H1 (cell line): Measurements from ENCODE around the gene ARNT2. TPM values are rescaled to one million over a fixed set of nuclear protein-coding genes. Genes with fewer than 3 reads are reported as not detected.

Source experiments
- CTCF ChIA-PET: fragments of 300-600 bp; sonication (Branson Sonifier 250); formaldehyde crosslinking; loops from one replicate; lab custom pipeline; 2021; ENCODE audit not compliant: partially characterized antibody; lab: Charles Lee
- POLR2A ChIA-PET: fragments of 300-600 bp; sonication (Branson Sonifier 250); formaldehyde crosslinking; loops from one replicate; lab custom pipeline; 2021; ENCODE audit warnings: inconsistent platforms; ENCODE audit not compliant: partially characterized antibody; lab: Charles Lee
- DNase-seq, 2 experiments: peaks; one replicate each; pipeline versions ENCODE4 v3.0.0 to v3.0.0-alpha.2; 2010 to 2022; ENCODE audit warnings: low spot score in 2 of 2, low read depth in 1 of 2, mixed read lengths in 1 of 2
- FAIRE-seq: peaks from 2 replicates; lab custom pipeline; 2011; peaks lifted over from hg19 to GRCh38; lab: Jason Lieb, UNC
- H2AFZ ChIP-seq: 2 replicates; pipeline ENCODE4 v1.8.1; 2012; ENCODE audit warnings: low read length, inconsistent platforms
- H2AK5ac ChIP-seq: 2 replicates; pipeline ENCODE4 v1.6.1; 2013; ENCODE audit warnings: low read depth, low read length
- H2BK120ac ChIP-seq: replicated peaks from 2 replicates; pipeline ENCODE3; 2013; ENCODE audit warnings: low read depth, low read length, inconsistent platforms
- H2BK12ac ChIP-seq: 2 replicates; pipeline ENCODE4 v1.6.1; 2013; ENCODE audit warnings: low read depth, low read length
- H2BK15ac ChIP-seq: 2 replicates; pipeline ENCODE4 v1.6.1; 2013; ENCODE audit warnings: low read length
- H2BK20ac ChIP-seq: 2 replicates; pipeline ENCODE4 v1.6.1; 2013; ENCODE audit warnings: low read length
- H2BK5ac ChIP-seq: 2 replicates; pipeline ENCODE4 v1.6.1; 2013; ENCODE audit warnings: low read depth, low read length
- H3K14ac ChIP-seq: 2 replicates; pipeline ENCODE4 v1.6.1; 2013; ENCODE audit warnings: inconsistent platforms; ENCODE audit not compliant: insufficient read length
- H3K18ac ChIP-seq: 2 replicates; pipeline ENCODE4 v1.6.1; 2013; ENCODE audit warnings: low read length; ENCODE audit errors: extremely low read depth
- H3K23ac ChIP-seq: 2 replicates; pipeline ENCODE4 v1.6.1; 2013; ENCODE audit warnings: inconsistent platforms; ENCODE audit not compliant: insufficient read length
- H3K23me2 ChIP-seq: 2 replicates; pipeline ENCODE4 v1.6.1; 2013; ENCODE audit warnings: low read depth, low read length
- H3K27ac ChIP-seq: 2 replicates; pipeline ENCODE4 v1.6.1; 2011; ENCODE audit warnings: low read depth, low read length, inconsistent platforms
- H3K27me3 ChIP-seq, 4 experiments: replicated peaks in 1 of 4; 1 replicate in 1 of 4; 2 replicates in 3 of 4; pipeline versions ENCODE4 v1.6.1 to v1.8.1; 2011 to 2013; ENCODE audit warnings: low read length in 3 of 4, mild to moderate bottlenecking in 3 of 4, inconsistent platforms in 2 of 4, mixed read lengths in 2 of 4, moderate library complexity in 1 of 4; ENCODE audit not compliant: control insufficient read depth in 3 of 4, insufficient read depth in 3 of 4; ENCODE audit errors: extremely low read depth in 1 of 4
- H3K36me3 ChIP-seq, 4 experiments: 2 replicates each; pipeline versions ENCODE4 v1.6.1 to v1.8.1; 2011 to 2013; ENCODE audit warnings: mild to moderate bottlenecking in 4 of 4, low read length in 3 of 4, moderate library complexity in 2 of 4, control low read depth in 1 of 4, inconsistent platforms in 1 of 4; ENCODE audit not compliant: insufficient read depth in 4 of 4, control insufficient read depth in 2 of 4
- H3K4ac ChIP-seq: replicated peaks from 2 replicates; pipeline ENCODE3; 2013; ENCODE audit warnings: low read length, low read depth, mixed read lengths, inconsistent platforms; ENCODE audit not compliant: insufficient read length
- H3K4me1 ChIP-seq, 4 experiments: replicated peaks in 1 of 4; 1 replicate in 1 of 4; 2 replicates in 3 of 4; pipeline versions ENCODE4 v1.6.1 to v1.8.1; 2011 to 2013; ENCODE audit warnings: low read length in 3 of 4, inconsistent platforms in 2 of 4, mixed read lengths in 1 of 4; ENCODE audit not compliant: insufficient read depth in 4 of 4, control insufficient read depth in 3 of 4
- H3K4me2 ChIP-seq, 2 experiments: 2 replicates each; pipeline versions ENCODE4 v1.6.1 to v1.8.1; 2011 to 2013; ENCODE audit warnings: low read depth in 2 of 2, low read length in 2 of 2, control low read depth in 1 of 2, inconsistent platforms in 1 of 2, mild to moderate bottlenecking in 1 of 2; ENCODE audit not compliant: insufficient read depth in 1 of 2
- H3K4me3 ChIP-seq, 4 experiments: fragments of 200-600, 300-600 bp in 1 of 4; sonication (generic), shearing (Covaris generic), sonication (Bioruptor Twin) in 1 of 4; 2 replicates each; pipeline versions ENCODE4 v1.5.1 to v1.8.1; 2011 to 2016; ENCODE audit warnings: low read length in 4 of 4, low read depth in 3 of 4, control low read depth in 2 of 4, inconsistent platforms in 2 of 4, mild to moderate bottlenecking in 2 of 4, mixed read lengths in 1 of 4, moderate library complexity in 1 of 4; ENCODE audit not compliant: insufficient read depth in 2 of 4; ENCODE audit errors: extremely low read depth in 1 of 4
- H3K56ac ChIP-seq: replicated peaks from 2 replicates; pipeline ENCODE3; 2013; ENCODE audit warnings: low read depth, mild to moderate bottlenecking, mixed read lengths, low read length, inconsistent platforms; ENCODE audit not compliant: insufficient read length
- H3K79me1 ChIP-seq: 2 replicates; pipeline ENCODE4 v1.6.1; 2013; ENCODE audit warnings: low read depth, low read length, control low read depth
- H3K79me2 ChIP-seq, 2 experiments: 2 replicates each; pipeline versions ENCODE4 v1.6.1 to v1.8.1; 2012 to 2013; ENCODE audit warnings: low read length in 2 of 2, mild to moderate bottlenecking in 2 of 2, inconsistent platforms in 1 of 2; ENCODE audit not compliant: insufficient read depth in 2 of 2, control insufficient read depth in 1 of 2
- H3K9ac ChIP-seq, 4 experiments: replicated peaks in 1 of 4; 1 replicate in 1 of 4; 2 replicates in 3 of 4; pipeline versions ENCODE4 v1.6.1 to v1.8.1; 2011 to 2013; ENCODE audit warnings: low read depth in 3 of 4, low read length in 3 of 4, control low read depth in 2 of 4, mild to moderate bottlenecking in 2 of 4, moderate library complexity in 2 of 4, inconsistent platforms in 1 of 4; ENCODE audit errors: extremely low read depth in 1 of 4
- H3K9me3 ChIP-seq, 2 experiments: 2 replicates each; pipeline versions ENCODE4 v1.6.1 to v1.8.1; 2012 to 2013; ENCODE audit warnings: mild to moderate bottlenecking in 2 of 2, moderate library complexity in 2 of 2, control low read depth in 1 of 2, inconsistent platforms in 1 of 2, low read depth in 1 of 2, low read length in 1 of 2, mixed read lengths in 1 of 2; ENCODE audit not compliant: insufficient read depth in 2 of 2
- H4K20me1 ChIP-seq, 2 experiments: replicated peaks in 1 of 2; 2 replicates each; pipeline versions ENCODE3 to v1.8.1; 2011 to 2013; ENCODE audit warnings: inconsistent platforms in 2 of 2, low read length in 2 of 2, mild to moderate bottlenecking in 1 of 2; ENCODE audit not compliant: insufficient read depth in 2 of 2, control insufficient read depth in 1 of 2
- H4K5ac ChIP-seq: 2 replicates; pipeline ENCODE4 v1.6.1; 2013; ENCODE audit warnings: low read length, low read depth, mixed read lengths, inconsistent platforms; ENCODE audit not compliant: insufficient read length
- H4K8ac ChIP-seq: 2 replicates; pipeline ENCODE4 v1.8.0; 2013; ENCODE audit warnings: mild to moderate bottlenecking, moderate library complexity, low read length, inconsistent platforms; ENCODE audit not compliant: insufficient read depth; ENCODE audit errors: extremely low read depth
- H4K91ac ChIP-seq: replicated peaks from 2 replicates; pipeline ENCODE3; 2013; ENCODE audit warnings: low read length, mixed read lengths, inconsistent platforms; ENCODE audit not compliant: insufficient read length
- ASH2L ChIP-seq: fragments of 200-600, 300-600 bp; sonication (generic); IDR thresholded peaks from one replicate; pipeline ENCODE4 v1.7.1; 2017; ENCODE audit warnings: low read length
- BACH1 ChIP-seq: IDR thresholded peaks from 2 replicates; pipeline ENCODE4 v1.6.1; 2012; ENCODE audit warnings: low read length, improper control_type of control experiment
- CBX8 ChIP-seq: fragments of 300-800, 300-1000 bp; sonication (generic); IDR thresholded peaks from 2 replicates; pipeline ENCODE4 v1.7.1; 2016; ENCODE audit warnings: low read depth, low read length, borderline replicate concordance
- FOSL1 ChIP-seq: IDR thresholded peaks from 2 replicates; pipeline ENCODE4 v1.6.1; 2011; ENCODE audit warnings: mild to moderate bottlenecking, low read depth, low read length, moderate library complexity; ENCODE audit not compliant: insufficient read depth
- HDAC6 ChIP-seq: IDR thresholded peaks from one replicate; pipeline ENCODE4 v1.7.1; 2012; ENCODE audit warnings: low read depth, mild to moderate bottlenecking, inconsistent platforms, low read length, moderate library complexity
- JUND ChIP-seq: IDR thresholded peaks from 2 replicates; pipeline ENCODE4 v1.6.1; 2011; ENCODE audit warnings: mild to moderate bottlenecking, improper control_type of control experiment, low read length
- KDM5A ChIP-seq: fragments of 200-600 bp; IDR thresholded peaks from 2 replicates; pipeline ENCODE4 v1.7.1; 2012; ENCODE audit warnings: mild to moderate bottlenecking, low read length, inconsistent platforms, mixed read lengths
- POLR2A ChIP-seq, 2 experiments: IDR thresholded peaks; 1 replicate in 1 of 2; 2 replicates in 1 of 2; pipeline ENCODE4 v1.6.1; 2011; ENCODE audit warnings: low read depth in 2 of 2, low read length in 2 of 2, mild to moderate bottlenecking in 2 of 2; ENCODE audit errors: control extremely low read depth in 1 of 2
- RAD21 ChIP-seq, 2 experiments: IDR thresholded peaks in 1 of 2; conservative IDR thresholded peaks in 1 of 2; 2 replicates each; pipeline ENCODE4 v1.6.1; 2011; ENCODE audit warnings: low read depth in 2 of 2, low read length in 2 of 2, improper control_type of control experiment in 1 of 2, inconsistent platforms in 1 of 2, mild to moderate bottlenecking in 1 of 2, moderate library complexity in 1 of 2
- SP1 ChIP-seq: IDR thresholded peaks from 2 replicates; pipeline ENCODE4 v1.6.1; 2011; ENCODE audit warnings: low read depth, low read length
- SUZ12 ChIP-seq: fragments of 200-600 bp; sonication (generic); IDR thresholded peaks from 2 replicates; pipeline ENCODE4 v1.6.1; 2012; ENCODE audit warnings: mild to moderate bottlenecking, inconsistent platforms, low read length, moderate library complexity, mixed read lengths
- TAF1 ChIP-seq: IDR thresholded peaks from 2 replicates; pipeline ENCODE4 v1.6.1; 2011; ENCODE audit warnings: mild to moderate bottlenecking, low read depth, low read length
- ZNF274 ChIP-seq: IDR thresholded peaks from 2 replicates; pipeline ENCODE4 v1.7.0; 2012; ENCODE audit warnings: low read length, borderline replicate concordance; ENCODE audit errors: extremely low read depth
- WGBS, 2 experiments: shearing (Covaris generic) in 1 of 2; methylation state at CpG; one replicate each; pipeline versions ENCODE4 v1.1.6 to v1.1.7; 2013 to 2015; ENCODE audit warnings: low lambda C conversion rate in 2 of 2, mixed read lengths in 2 of 2, inconsistent platforms in 1 of 2, low coverage in 1 of 2, missing lambda C conversion rate in 1 of 2; ENCODE audit not compliant: insufficient replicate concordance in 2 of 2, insufficient coverage in 1 of 2, insufficient read length in 1 of 2; ENCODE audit errors: extremely low coverage in 1 of 2, missing lambda C conversion rate in 1 of 2; 5-methylcytosine and 5-hydroxymethylcytosine counted together
- polyA plus RNA-seq, 7 experiments: library from polyadenylated mRNA; depleted of rRNA in 3 of 7; stranded (reverse) in 5 of 7; unstranded in 2 of 7; fragments of >200 nt in 5 of 7; fragments of 200-250 nt in 2 of 7; gene quantifications; 1 replicate in 5 of 7; 2 replicates in 1 of 7; 4 replicates in 1 of 7; pipeline versions ENCODE4 v1.2.1 to v1.2.3, GENCODE V29; 2011 to 2013; ENCODE audit warnings: missing spikeins in 2 of 7, mixed read lengths in 2 of 7
- total RNA-seq: library from RNA; stranded (reverse); fragmentation: NEBNext Ultra II Directional; extraction: Animal tissue kit (Norgen Biotek cat#: 25700); gene quantifications from 2 replicates; pipeline ENCODE4 v1.2.1, GENCODE V29; 2021

Gene ARNT2
- total and polyA plus RNA-seq, 2 of the 8 experiments (the other 6 are each of a cell fraction or from before 2014, with no cell fraction given): 9.5 to 14.6 TPM

GRCh38 chr15:80485370-80486164 lies 81.4 kb downstream of the ARNT2 start:
- Histone ChIP-seq H3K27ac (no peak overlapping the region), H2AK5ac (no peak overlapping the region), H4K20me1 (no peaks in the 10 kb centered on the region), H3K79me2 (no peaks in the 10 kb centered on the region), H3K4me1 (peaks cover 0 to 4% (median 2%) of the 10 kb centered on the region in 4 experiments; a peak in 4 of 7 replicates), H3K18ac (no peak overlapping the region), H3K56ac (no peak overlapping the region), H2BK20ac (no peak overlapping the region), H3K23ac (no peak overlapping the region), H2BK5ac (no peak overlapping the region), H3K4me2 (no peak overlapping the region), H2BK12ac (no peak overlapping the region), H3K14ac (no peak overlapping the region), H4K8ac (no peak overlapping the region), H4K5ac (no peak overlapping the region), H3K23me2 (no peaks in the 10 kb centered on the region), H3K36me3 (no peaks in the 10 kb centered on the region; a peak in 2 of 8 replicates), H3K4ac (no peak overlapping the region), H2BK120ac (no peak overlapping the region), H3K79me1 (no peaks in the 10 kb centered on the region; the same call in 1 of the 2 replicates), H4K91ac (no peak overlapping the region), H3K9ac (no peak overlapping the region), H3K4me3 (no peak overlapping the region), H3K9me3 (no peaks in the 10 kb centered on the region), H2BK15ac (no peak overlapping the region), H3K27me3 (no peaks in the 10 kb centered on the region), H2AFZ (no peak overlapping the region)
- DNase-seq (no peak), FAIRE-seq (no peak)
- WGBS, 2 experiments: 84% methylated on average over 5 of the region's 5 CpGs; no CpG with 5 or more reads in 1 of the 2 experiments
- POLR2A ChIA-PET: interaction anchor here (0.7 kb wide), 1 partner anchor 9 kb away, joined by 3 read pairs; no protein-coding TSS in a partner anchor
- CTCF ChIA-PET: interaction anchor here (1.9 to 21.1 kb wide), 2 partner anchors 10 to 32 kb away, joined by 5 to 187 read pairs; no protein-coding TSS in a partner anchor
- TF ChIP-seq POLR2A (IDR thresholded peaks at IDR 0.05; ENCODE audit: control extremely low read depth in 1 of 2, low read depth in 2 of 2, low read length in 2 of 2) (no peak), RAD21 (IDR thresholded peaks at IDR 0.05 in 1 of 2, conservative IDR thresholded peaks at IDR 0.05 in 1 of 2; ENCODE audit: low read depth in 2 of 2, low read length in 2 of 2) (no peak), HDAC6 (no peak), ZNF274 (no peak), ASH2L (no peak), TAF1 (no peak), FOSL1 (no peak), JUND (no peak), SP1 (no peak), BACH1 (no peak), CBX8 (no peak), SUZ12 (no peak), KDM5A (no peak)
